Fibroblast of skin of abdomen (primary cell): ENCODE results near the gene ID2.
A peak's percentile ranks its signal among the peaks of the same experiment; 100 is the strongest.

Experiments used
- DNase-seq: peaks from one replicate; pipeline ENCODE4 v3.0.0-alpha.2; 2013

The ID2 gene

GRCh38 chr2:8648441-8649213, 33.2 kb upstream of the ID2 start:
- DNase-seq: no peak

GRCh38 chr2:8649718-8650117, 32.1 kb upstream of the ID2 start:
- no peak for DNase-seq

GRCh38 chr2:8650256-8650655, 31.6 kb upstream of the ID2 start:
- no peak for DNase-seq

GRCh38 chr2:8652774-8653426, 29.0 kb upstream of the ID2 start:
- no peak for DNase-seq

- DNase-seq: no peak
Observed at GRCh38 chr2:8653485-8653884, 28.4 kb upstream of the ID2 start.

- DNase-seq: no peak
Observed at GRCh38 chr2:8654041-8654440, 27.8 kb upstream of the ID2 start.

- no peak for DNase-seq
Observed at GRCh38 chr2:8654483-8654882, 27.4 kb upstream of the ID2 start.

- peak; percentile 73 for DNase-seq
Observed at GRCh38 chr2:8656160-8656641, 25.7 kb upstream of the ID2 start.

- no peak for DNase-seq
Observed at GRCh38 chr2:8656811-8657210, 25.0 kb upstream of the ID2 start.

- DNase-seq: no peak
Observed at GRCh38 chr2:8657423-8658062, 24.3 kb upstream of the ID2 start.

GRCh38 chr2:8658064-8658862, 23.6 kb upstream of the ID2 start:
- no peak for DNase-seq

GRCh38 chr2:8659092-8659734, 22.6 kb upstream of the ID2 start:
- DNase-seq: no peak

GRCh38 chr2:8659735-8660492, 21.9 kb upstream of the ID2 start:
- DNase-seq: no peak

GRCh38 chr2:8661235-8661634, 20.6 kb upstream of the ID2 start:
- DNase-seq: no peak

- peak; percentile 68 for DNase-seq
Observed at GRCh38 chr2:8661736-8662135, 20.1 kb upstream of the ID2 start.

- peak; percentile 92 for DNase-seq
Observed at GRCh38 chr2:8662239-8662879, 19.5 kb upstream of the ID2 start.

GRCh38 chr2:8663997-8664396, 17.9 kb upstream of the ID2 start:
- DNase-seq: no peak

- no peak for DNase-seq
Observed at GRCh38 chr2:8666581-8666980, 15.3 kb upstream of the ID2 start.

- DNase-seq: no peak
Observed at GRCh38 chr2:8667896-8668512, 13.9 kb upstream of the ID2 start.

- DNase-seq: peak; percentile 22
Observed at GRCh38 chr2:8669157-8669817, 12.6 kb upstream of the ID2 start.
